C4-2B (cell line): Measurements from ENCODE around the gene CDK8.

Source experiments
- ZFX ChIP-seq: fragments of 450-650 bp; IDR thresholded peaks from 2 replicates; pipeline ENCODE4 v1.6.1; 2017
- TF ChIP-seq, protein P1 (sequence below): fragments of 450-650 bp; conservative IDR thresholded peaks from 2 replicates; pipeline ENCODE4 v1.5.1; 2017; ENCODE audit warnings: mild to moderate bottlenecking

- TF ChIP-seq, protein P1, sequence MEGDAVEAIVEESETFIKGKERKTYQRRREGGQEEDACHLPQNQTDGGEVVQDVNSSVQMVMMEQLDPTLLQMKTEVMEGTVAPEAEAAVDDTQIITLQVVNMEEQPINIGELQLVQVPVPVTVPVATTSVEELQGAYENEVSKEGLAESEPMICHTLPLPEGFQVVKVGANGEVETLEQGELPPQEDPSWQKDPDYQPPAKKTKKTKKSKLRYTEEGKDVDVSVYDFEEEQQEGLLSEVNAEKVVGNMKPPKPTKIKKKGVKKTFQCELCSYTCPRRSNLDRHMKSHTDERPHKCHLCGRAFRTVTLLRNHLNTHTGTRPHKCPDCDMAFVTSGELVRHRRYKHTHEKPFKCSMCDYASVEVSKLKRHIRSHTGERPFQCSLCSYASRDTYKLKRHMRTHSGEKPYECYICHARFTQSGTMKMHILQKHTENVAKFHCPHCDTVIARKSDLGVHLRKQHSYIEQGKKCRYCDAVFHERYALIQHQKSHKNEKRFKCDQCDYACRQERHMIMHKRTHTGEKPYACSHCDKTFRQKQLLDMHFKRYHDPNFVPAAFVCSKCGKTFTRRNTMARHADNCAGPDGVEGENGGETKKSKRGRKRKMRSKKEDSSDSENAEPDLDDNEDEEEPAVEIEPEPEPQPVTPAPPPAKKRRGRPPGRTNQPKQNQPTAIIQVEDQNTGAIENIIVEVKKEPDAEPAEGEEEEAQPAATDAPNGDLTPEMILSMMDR: no peak
- TF ChIP-seq ZFX: no peak
Measured at GRCh38 chr13:26433776-26434175, 179.8 kb downstream of the CDK8 start.
